ENCODE data around the gene MSL3B.

Gene MSL3B

GRCh38 chr2:233862261-233862768 lies 5.9 kb downstream of the MSL3B start:
- DNase-seq (no peak), ATAC-seq (no peak)
- peaks cover 10% of the 10 kb centered on the region for H3K4me1 Mint-ChIP-seq
- H3K9me3 Mint-ChIP-seq = peaks cover 12% of the 10 kb centered on the region
- H3K27me3 Mint-ChIP-seq = no peaks in the 10 kb centered on the region
- no peak overlapping the region for H3K27ac Mint-ChIP-seq
- H3K36me3 Mint-ChIP-seq (ENCODE audit: low read depth) = peaks cover 17% of the 10 kb centered on the region
- H3K4me3 Mint-ChIP-seq = no peak overlapping the region

- peaks cover 21% of the 10 kb centered on the region for H3K4me1 Mint-ChIP-seq
- H3K36me3 Mint-ChIP-seq (ENCODE audit: low read depth) = peaks cover 7% of the 10 kb centered on the region
- H3K4me3 Mint-ChIP-seq = no peak overlapping the region
- no peaks in the 10 kb centered on the region for H3K9me3 Mint-ChIP-seq
- no peak overlapping the region for H3K27ac Mint-ChIP-seq
- no peaks in the 10 kb centered on the region for H3K27me3 Mint-ChIP-seq
- DNase-seq (no peak), ATAC-seq (no peak)
Measured at GRCh38 chr2:233858331-233858730, 9.9 kb downstream of the MSL3B start.

GRCh38 chr2:233857511-233858141 lies 10.6 kb downstream of the MSL3B start:
- no peaks in the 10 kb centered on the region for H3K27me3 Mint-ChIP-seq
- no peak overlapping the region for H3K4me3 Mint-ChIP-seq
- peaks cover 14% of the 10 kb centered on the region for H3K36me3 Mint-ChIP-seq (ENCODE audit: low read depth)
- DNase-seq (peak; percentile 73), ATAC-seq (no peak)
- peaks cover 26% of the 10 kb centered on the region for H3K4me1 Mint-ChIP-seq
- no peaks in the 10 kb centered on the region for H3K9me3 Mint-ChIP-seq
- H3K27ac Mint-ChIP-seq = no peak overlapping the region

- Mint-ChIP-seq H3K9me3 (no peaks in the 10 kb centered on the region), H3K36me3 (ENCODE audit: low read depth) (peaks cover 29% of the 10 kb centered on the region), H3K4me1 (peaks cover 38% of the 10 kb centered on the region), H3K27me3 (peaks cover 3% of the 10 kb centered on the region), H3K4me3 (no peak overlapping the region), H3K27ac (no peak overlapping the region)
- ATAC-seq (no peak), DNase-seq (no peak)
Measured at GRCh38 chr2:233856184-233856583, 12.0 kb downstream of the MSL3B start.

GRCh38 chr2:233855345-233855744 lies 12.8 kb downstream of the MSL3B start:
- Mint-ChIP-seq H3K36me3 (ENCODE audit: low read depth) (peaks cover 35% of the 10 kb centered on the region), H3K27ac (no peak overlapping the region), H3K4me3 (peak overlapping the region; percentile 93), H3K4me1 (peaks cover 38% of the 10 kb centered on the region), H3K27me3 (peaks cover 3% of the 10 kb centered on the region), H3K9me3 (no peaks in the 10 kb centered on the region)
- ATAC-seq (no peak), DNase-seq (no peak)

- H3K4me1 Mint-ChIP-seq = peaks cover 38% of the 10 kb centered on the region
- H3K36me3 Mint-ChIP-seq (ENCODE audit: low read depth) = peaks cover 39% of the 10 kb centered on the region
- H3K4me3 Mint-ChIP-seq = peak within 1 kb of the TSS; percentile 93
Measured at GRCh38 chr2:233854241-233854981, 13.8 kb downstream of the MSL3B start, which contains the start of gene HJURP. TSS of gene HJURP (minus strand) at chr2:233854535. CDS start at chr2:233854500, 35 bp downstream.

GRCh38 chr2:233853883-233854240 lies 14.3 kb downstream of the MSL3B start:
- peak overlapping the region; percentile 93 for H3K4me3 Mint-ChIP-seq
- peak overlapping the region; percentile 91 for H3K27ac Mint-ChIP-seq
- peaks cover 45% of the 10 kb centered on the region for H3K36me3 Mint-ChIP-seq (ENCODE audit: low read depth)
- H3K4me1 Mint-ChIP-seq = peaks cover 38% of the 10 kb centered on the region
- peaks cover 3% of the 10 kb centered on the region for H3K27me3 Mint-ChIP-seq
- ATAC-seq = no peak
- DNase-seq = no peak
- H3K9me3 Mint-ChIP-seq = no peaks in the 10 kb centered on the region

More at GRCh38 chr2:233854241-233854981, 13.8 kb downstream of the MSL3B start, which contains the start of gene HJURP:
- Mint-ChIP-seq H3K27me3 (peaks cover 3% of the 10 kb centered on the region), H3K9me3 (no peaks in the 10 kb centered on the region), H3K27ac (peak within 1 kb of the TSS; percentile 91)
- peak; percentile 91 for DNase-seq
- peak; percentile 94 for ATAC-seq

- Mint-ChIP-seq H3K27me3 (peaks cover 3% of the 10 kb centered on the region), H3K27ac (peak overlapping the region; percentile 71), H3K4me3 (peak overlapping the region; percentile 93), H3K36me3 (ENCODE audit: low read depth) (peaks cover 50% of the 10 kb centered on the region), H3K4me1 (peaks cover 38% of the 10 kb centered on the region), H3K9me3 (no peaks in the 10 kb centered on the region)
- DNase-seq (no peak), ATAC-seq (no peak)
Measured at GRCh38 chr2:233853353-233853752, 14.8 kb downstream of the MSL3B start.

GRCh38 chr2:233852056-233852455 lies 16.1 kb downstream of the MSL3B start:
- Mint-ChIP-seq H3K36me3 (ENCODE audit: low read depth) (peaks cover 61% of the 10 kb centered on the region), H3K27me3 (peaks cover 3% of the 10 kb centered on the region), H3K4me3 (peak overlapping the region; percentile 93)

GRCh38 chr2:233851169-233851568 lies 17.0 kb downstream of the MSL3B start:
- ATAC-seq = no peak
- DNase-seq = no peak
- Mint-ChIP-seq H3K4me1 (peaks cover 39% of the 10 kb centered on the region), H3K36me3 (ENCODE audit: low read depth) (peaks cover 69% of the 10 kb centered on the region), H3K27me3 (peaks cover 3% of the 10 kb centered on the region), H3K4me3 (peak overlapping the region; percentile 42), H3K9me3 (no peaks in the 10 kb centered on the region), H3K27ac (no peak overlapping the region)

More at GRCh38 chr2:233852056-233852455, 16.1 kb downstream of the MSL3B start:
- Mint-ChIP-seq H3K9me3 (no peaks in the 10 kb centered on the region), H3K4me1 (peaks cover 35% of the 10 kb centered on the region), H3K27ac (no peak overlapping the region)
- ATAC-seq = no peak
- DNase-seq = no peak

GRCh38 chr2:233850745-233851144 lies 17.4 kb downstream of the MSL3B start:
- no peak overlapping the region for H3K4me3 Mint-ChIP-seq
- peaks cover 72% of the 10 kb centered on the region for H3K36me3 Mint-ChIP-seq (ENCODE audit: low read depth)
- H3K4me1 Mint-ChIP-seq = peaks cover 37% of the 10 kb centered on the region
- peaks cover 3% of the 10 kb centered on the region for H3K27me3 Mint-ChIP-seq
- no peaks in the 10 kb centered on the region for H3K9me3 Mint-ChIP-seq
- no peak for ATAC-seq
- no peak for DNase-seq
- H3K27ac Mint-ChIP-seq = no peak overlapping the region

GRCh38 chr2:233849607-233850271 lies 18.4 kb downstream of the MSL3B start:
- DNase-seq (no peak), ATAC-seq (no peak)
- Mint-ChIP-seq H3K27me3 (peaks cover 3% of the 10 kb centered on the region), H3K9me3 (no peaks in the 10 kb centered on the region), H3K27ac (no peak overlapping the region), H3K36me3 (ENCODE audit: low read depth) (peaks cover 80% of the 10 kb centered on the region), H3K4me3 (no peak overlapping the region), H3K4me1 (peaks cover 27% of the 10 kb centered on the region)

- Mint-ChIP-seq H3K9me3 (no peaks in the 10 kb centered on the region), H3K27me3 (peaks cover 3% of the 10 kb centered on the region), H3K4me3 (no peak overlapping the region), H3K27ac (no peak overlapping the region), H3K4me1 (peaks cover 20% of the 10 kb centered on the region), H3K36me3 (ENCODE audit: low read depth) (peaks cover 87% of the 10 kb centered on the region)
- DNase-seq (no peak), ATAC-seq (no peak)
Measured at GRCh38 chr2:233848276-233848675, 19.9 kb downstream of the MSL3B start.

GRCh38 chr2:233847248-233847898 lies 20.8 kb downstream of the MSL3B start:
- Mint-ChIP-seq H3K36me3 (ENCODE audit: low read depth) (peaks cover 87% of the 10 kb centered on the region), H3K4me3 (no peak overlapping the region), H3K4me1 (peaks cover 13% of the 10 kb centered on the region), H3K27me3 (peaks cover under 1% of the 10 kb centered on the region), H3K9me3 (no peaks in the 10 kb centered on the region), H3K27ac (no peak overlapping the region)
- ATAC-seq (no peak), DNase-seq (no peak)

All from activated naive CD8-positive, alpha-beta T cell treated with anti-CD3 and anti-CD28 coated beads, Interleukin-2, amount 50 U/mL, for 24 hours (primary cell).